Hematopoietic multipotent progenitor cell treated with erythropoietin and hydrocortisone succinate and interleukin-3 and kit ligand, for 8 days (in vitro differentiated cells): ENCODE data around the gene MBL2.

Source experiments
- DNase-seq: peaks from one replicate; pipeline ENCODE4 v3.0.0-alpha.2; 2015

Gene MBL2

GRCh38 chr10:52772623-52773022, at the start of gene MBL2:
Gene MBL2 (minus strand): TSS chr10:52772784. CDS start chr10:52771635, 1,149 bp downstream.
- DNase-seq: no peak

GRCh38 chr10:52820309-52820708, 47.7 kb upstream of the MBL2 start:
- DNase-seq: no peak

- DNase-seq: peak; percentile 72
These were observed 45.4 kb upstream of the MBL2 start for GRCh38 chr10:52818019-52818418.

- no peak for DNase-seq
These were observed 41.9 kb upstream of the MBL2 start for GRCh38 chr10:52814506-52814905.

GRCh38 chr10:52811776-52812175, 39.2 kb upstream of the MBL2 start:
- peak; percentile 75 for DNase-seq

GRCh38 chr10:52810761-52811160, 38.2 kb upstream of the MBL2 start:
- peak; percentile 53 for DNase-seq

GRCh38 chr10:52807803-52808202, 35.2 kb upstream of the MBL2 start:
- DNase-seq: no peak

GRCh38 chr10:52805414-52806285, 33.1 kb upstream of the MBL2 start:
- DNase-seq: no peak

- DNase-seq: no peak
These were observed 29.4 kb upstream of the MBL2 start for GRCh38 chr10:52801947-52802346.

- DNase-seq: no peak
These were observed 13.5 kb upstream of the MBL2 start for GRCh38 chr10:52786098-52786497.

GRCh38 chr10:52785418-52785817, 12.8 kb upstream of the MBL2 start:
- peak; percentile 51 for DNase-seq

GRCh38 chr10:52783726-52784125, 11.1 kb upstream of the MBL2 start:
- no peak for DNase-seq

GRCh38 chr10:52782554-52782953, 10.0 kb upstream of the MBL2 start:
- DNase-seq: no peak

GRCh38 chr10:52780391-52781155, 8.0 kb upstream of the MBL2 start:
- no peak for DNase-seq

- DNase-seq: peak; percentile 72
These were observed 7.2 kb upstream of the MBL2 start for GRCh38 chr10:52779541-52780390.

- peak; percentile 44 for DNase-seq
These were observed 6.2 kb upstream of the MBL2 start for GRCh38 chr10:52778511-52779392.

- DNase-seq: no peak
These were observed 4.8 kb upstream of the MBL2 start for GRCh38 chr10:52777414-52777813.

GRCh38 chr10:52776471-52776903, 3.9 kb upstream of the MBL2 start:
- no peak for DNase-seq

GRCh38 chr10:52775132-52775647, 2.6 kb upstream of the MBL2 start:
- DNase-seq: no peak

- DNase-seq: no peak
These were observed 2.1 kb upstream of the MBL2 start for GRCh38 chr10:52774600-52775106.

- DNase-seq: no peak
These were observed 1.6 kb upstream of the MBL2 start for GRCh38 chr10:52774182-52774581.
